Esophagus squamous epithelium (tissue), 4 donors: Measurements from ENCODE around the gene PSMD4.

Experiments used
- POLR2A ChIP-seq, 4 donors: fragments of 450-650 bp; IDR thresholded peaks; one replicate each; pipeline ENCODE4 v1.6.1; 2017; ENCODE audit warnings: antibody characterized with exemption in 4 of 4, mild to moderate bottlenecking in 4 of 4, moderate library complexity in 3 of 4
- TF ChIP-seq, protein P1 (sequence below), 6 experiments: fragments of 450-650 bp in 4 of 6; fragments of 200-600 bp in 2 of 6; sonication (generic) in 2 of 6; IDR thresholded peaks; one replicate each; pipeline ENCODE4 v1.5.1; 2016 to 2019; ENCODE audit warnings: antibody characterized with exemption in 6 of 6, mild to moderate bottlenecking in 4 of 6, moderate library complexity in 4 of 6

DNA sequence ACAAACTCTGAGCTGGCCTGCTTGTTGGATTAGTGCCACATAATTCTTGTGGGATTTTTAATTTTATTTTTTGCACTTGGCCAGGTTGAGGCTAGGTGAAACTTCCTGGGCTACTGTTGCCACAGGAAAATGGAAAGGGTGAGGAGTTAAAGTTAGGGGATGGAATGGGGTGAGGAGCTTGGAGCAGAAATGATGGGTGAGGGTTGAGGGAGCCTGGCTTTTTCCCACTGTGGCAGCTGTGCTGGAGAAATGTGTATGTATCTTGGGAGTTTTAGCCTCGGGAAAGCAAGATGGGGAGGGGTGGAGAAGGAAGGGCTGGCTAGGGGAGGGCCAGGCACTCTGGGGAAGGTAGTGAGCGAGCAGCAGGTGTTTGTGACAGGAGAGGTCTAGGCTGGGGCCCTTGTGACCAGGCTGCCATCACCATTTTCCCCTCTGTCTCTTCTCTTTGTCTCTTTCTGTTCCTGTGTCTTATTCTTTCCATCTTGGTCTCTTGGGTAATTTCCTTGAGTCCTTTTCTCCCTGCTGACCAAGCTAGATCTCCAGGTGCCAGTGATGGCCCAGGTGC, 29.6 kb downstream of the PSMD4 start:
- TF ChIP-seq, protein P1, sequence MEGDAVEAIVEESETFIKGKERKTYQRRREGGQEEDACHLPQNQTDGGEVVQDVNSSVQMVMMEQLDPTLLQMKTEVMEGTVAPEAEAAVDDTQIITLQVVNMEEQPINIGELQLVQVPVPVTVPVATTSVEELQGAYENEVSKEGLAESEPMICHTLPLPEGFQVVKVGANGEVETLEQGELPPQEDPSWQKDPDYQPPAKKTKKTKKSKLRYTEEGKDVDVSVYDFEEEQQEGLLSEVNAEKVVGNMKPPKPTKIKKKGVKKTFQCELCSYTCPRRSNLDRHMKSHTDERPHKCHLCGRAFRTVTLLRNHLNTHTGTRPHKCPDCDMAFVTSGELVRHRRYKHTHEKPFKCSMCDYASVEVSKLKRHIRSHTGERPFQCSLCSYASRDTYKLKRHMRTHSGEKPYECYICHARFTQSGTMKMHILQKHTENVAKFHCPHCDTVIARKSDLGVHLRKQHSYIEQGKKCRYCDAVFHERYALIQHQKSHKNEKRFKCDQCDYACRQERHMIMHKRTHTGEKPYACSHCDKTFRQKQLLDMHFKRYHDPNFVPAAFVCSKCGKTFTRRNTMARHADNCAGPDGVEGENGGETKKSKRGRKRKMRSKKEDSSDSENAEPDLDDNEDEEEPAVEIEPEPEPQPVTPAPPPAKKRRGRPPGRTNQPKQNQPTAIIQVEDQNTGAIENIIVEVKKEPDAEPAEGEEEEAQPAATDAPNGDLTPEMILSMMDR (IDR thresholded peaks at IDR 0.05) = no peak
- TF ChIP-seq POLR2A (IDR thresholded peaks at IDR 0.05) = no peak
